ENCODE results near the gene CCDC141.

DNA sequence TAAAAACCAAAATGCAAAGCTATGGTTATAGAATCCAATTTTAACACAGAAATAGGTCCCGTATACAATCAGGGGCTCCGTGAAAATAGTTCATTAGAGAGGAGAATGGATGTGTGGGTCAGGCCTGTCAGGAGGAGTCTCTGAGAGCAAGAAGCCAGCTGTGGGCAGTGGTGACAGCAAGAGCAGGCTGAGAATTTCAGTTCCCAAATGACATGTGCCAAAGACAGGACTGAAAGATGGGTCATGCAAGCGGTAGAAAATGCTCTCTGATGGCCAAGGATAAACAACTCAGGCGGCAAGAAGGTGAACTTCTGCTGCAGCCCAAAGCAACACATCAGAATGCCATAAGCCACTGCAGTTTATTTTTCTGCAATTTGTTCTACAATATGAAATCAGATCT lies 100.4 kb downstream of the CCDC141 start:
- TF ChIP-seq CTCF (IDR thresholded peaks at IDR 0.05) = no peak
- no peak for TF ChIP-seq EP300 (IDR thresholded peaks at IDR 0.05)
- TF ChIP-seq POLR2AphosphoS5 (IDR thresholded peaks at IDR 0.05) = no peak

Data from upper lobe of left lung (tissue), 4 donors.